Measurements from ENCODE around the gene MCC.

Gene MCC

GRCh38 chr5:113235884-113236283 lies 252.4 kb downstream of the MCC start:
- TF ChIP-seq REST (IDR thresholded peaks at IDR 0.05; ENCODE audit: insufficient read depth in 1 of 2, low read depth in 2 of 2, low read length in 2 of 2) (no peak), SIN3A (IDR thresholded peaks at IDR 0.05; ENCODE audit: borderline replicate concordance, insufficient read depth, low read length) (no peak), POLR2AphosphoS5 (IDR thresholded peaks at IDR 0.05; ENCODE audit: low read depth, low read length) (no peak), FOXP2 (optimal IDR thresholded peaks at IDR 0.05; ENCODE audit: borderline replicate concordance, extremely low read depth, extremely low read length, insufficient read depth) (no peak), TAF1 (IDR thresholded peaks at IDR 0.05; ENCODE audit: borderline replicate concordance, insufficient read depth, low read length) (no peak)

- TF ChIP-seq POLR2AphosphoS5 (IDR thresholded peaks at IDR 0.05; ENCODE audit: low read depth, low read length) (no peak), REST (IDR thresholded peaks at IDR 0.05; ENCODE audit: insufficient read depth in 1 of 2, low read depth in 2 of 2, low read length in 2 of 2) (no peak), SIN3A (IDR thresholded peaks at IDR 0.05; ENCODE audit: borderline replicate concordance, insufficient read depth, low read length) (no peak), TAF1 (IDR thresholded peaks at IDR 0.05; ENCODE audit: borderline replicate concordance, insufficient read depth, low read length) (no peak), FOXP2 (optimal IDR thresholded peaks at IDR 0.05; ENCODE audit: borderline replicate concordance, extremely low read depth, extremely low read length, insufficient read depth) (no peak)
These were observed 253.7 kb downstream of the MCC start for GRCh38 chr5:113234546-113234945.

- no peak for TF ChIP-seq TAF1 (IDR thresholded peaks at IDR 0.05; ENCODE audit: borderline replicate concordance, insufficient read depth, low read length)
- TF ChIP-seq FOXP2 (optimal IDR thresholded peaks at IDR 0.05; ENCODE audit: borderline replicate concordance, extremely low read depth, extremely low read length, insufficient read depth) = no peak
- TF ChIP-seq REST (IDR thresholded peaks at IDR 0.05; ENCODE audit: insufficient read depth in 1 of 2, low read depth in 2 of 2, low read length in 2 of 2) = no peak
These were observed 254.6 kb downstream of the MCC start for GRCh38 chr5:113233606-113234005.

- TF ChIP-seq TAF1 (IDR thresholded peaks at IDR 0.05; ENCODE audit: borderline replicate concordance, insufficient read depth, low read length) = no peak
- no peak for TF ChIP-seq POLR2AphosphoS5 (IDR thresholded peaks at IDR 0.05; ENCODE audit: low read depth, low read length)
- no peak for TF ChIP-seq REST (IDR thresholded peaks at IDR 0.05; ENCODE audit: insufficient read depth in 1 of 2, low read depth in 2 of 2, low read length in 2 of 2)
- TF ChIP-seq SIN3A (IDR thresholded peaks at IDR 0.05; ENCODE audit: borderline replicate concordance, insufficient read depth, low read length) = no peak
- TF ChIP-seq FOXP2 (optimal IDR thresholded peaks at IDR 0.05; ENCODE audit: borderline replicate concordance, extremely low read depth, extremely low read length, insufficient read depth) = no peak
These were observed 255.6 kb downstream of the MCC start for GRCh38 chr5:113232667-113233066.

GRCh38 chr5:113232221-113232620 lies 256.0 kb downstream of the MCC start:
- TF ChIP-seq SIN3A (IDR thresholded peaks at IDR 0.05; ENCODE audit: borderline replicate concordance, insufficient read depth, low read length) (no peak), REST (IDR thresholded peaks at IDR 0.05; ENCODE audit: insufficient read depth in 1 of 2, low read depth in 2 of 2, low read length in 2 of 2) (no peak)
